K562 (cell line): Measurements from ENCODE around the gene UBE3D. TPM values are rescaled to one million over a fixed set of nuclear protein-coding genes. Genes with fewer than 3 reads are reported as not detected.

ENCODE experiments used
- ATAC-seq: fragments of 200-7000 bp; cut with Tn5 transposase; 3 replicates; pipeline ENCODE4 v1.9.1; 2020; ENCODE audit warnings: moderate library complexity
- BruUV-seq: library from RNA; stranded (reverse); fragments of 400-500 nt; replicated peaks from 2 replicates; lab custom pipeline; 2021; lab: Mats Ljungman, UMichigan
- CTCF ChIA-PET: fragments of 300-600 bp; formaldehyde crosslinking; extraction: SDS; loops from one replicate; lab custom pipeline; 2021; ENCODE audit warnings: low intra/inter-chr PET ratio; lab: Yijun Ruan, JAX
- POLR2A ChIA-PET: fragments of 300-600, 350-650 bp; sonication (Branson Sonifier 250); formaldehyde crosslinking; extraction: SDS; loops from one replicate; lab custom pipeline; 2021; ENCODE audit warnings: antibody characterized with exemption, inconsistent platforms; lab: Yijun Ruan, JAX
- DNase-seq, 4 experiments: peaks; one replicate each; pipeline versions ENCODE4 v3.0.0 to v3.0.0-alpha.2; 2011 to 2018; ENCODE audit warnings: low spot score in 3 of 4, mixed read lengths in 3 of 4; ENCODE audit errors: extremely low read depth in 1 of 4
- FAIRE-seq: peaks from 2 replicates; lab custom pipeline; 2011; peaks lifted over from hg19 to GRCh38; lab: Jason Lieb, UNC
- H2AFZ ChIP-seq: 2 replicates; pipeline ENCODE4 v1.6.0; 2011; ENCODE audit warnings: low read depth, low read length, control low read depth, inconsistent platforms
- H3K27ac ChIP-seq: fragments of 200-600 bp; 3 replicates; pipeline ENCODE4 v1.8.0; 2011; ENCODE audit warnings: low read depth, mild to moderate bottlenecking, control low read depth, inconsistent platforms, low read length, moderate library complexity, mixed read lengths; ENCODE audit errors: extremely low read depth
- H3K27me3 ChIP-seq, 2 experiments: fragments of 300-600 bp in 1 of 2; 2 replicates in 1 of 2; 3 replicates in 1 of 2; pipeline versions ENCODE4 v1.6.0 to v1.8.0; 2011; ENCODE audit warnings: inconsistent platforms in 2 of 2, low read length in 2 of 2, mild to moderate bottlenecking in 1 of 2, mixed read lengths in 1 of 2, moderate library complexity in 1 of 2; ENCODE audit not compliant: control insufficient read depth in 2 of 2, insufficient read depth in 2 of 2
- H3K36me3 ChIP-seq: fragments of 300-600 bp; 3 replicates; pipeline ENCODE4 v1.8.0; 2011; ENCODE audit warnings: mild to moderate bottlenecking, low read length, inconsistent platforms; ENCODE audit not compliant: control insufficient read depth, insufficient read depth
- H3K4me1 ChIP-seq, 2 experiments: fragments of 200-600 bp in 1 of 2; replicated peaks in 1 of 2; 2 replicates in 1 of 2; 3 replicates in 1 of 2; pipeline versions ENCODE4 v1.5.1 to v1.8.0; 2011; ENCODE audit warnings: inconsistent platforms in 2 of 2, low read length in 2 of 2, mild to moderate bottlenecking in 1 of 2, mixed read lengths in 1 of 2, moderate library complexity in 1 of 2; ENCODE audit not compliant: control insufficient read depth in 2 of 2, insufficient read depth in 2 of 2
- H3K4me2 ChIP-seq: 2 replicates; pipeline ENCODE4 v1.6.1; 2011; ENCODE audit warnings: low read length, control low read depth, inconsistent platforms, mixed read lengths; ENCODE audit not compliant: insufficient read depth
- H3K4me3 ChIP-seq: fragments of 200-600 bp; sonication (generic), shearing (Covaris generic); 2 replicates; pipeline ENCODE4 v1.5.1; 2016; ENCODE audit warnings: control low read depth, inconsistent platforms
- H3K79me2 ChIP-seq: fragments of 200-600 bp; 3 replicates; pipeline ENCODE4 v1.8.0; 2011; ENCODE audit warnings: low read length, inconsistent platforms; ENCODE audit not compliant: control insufficient read depth, insufficient read depth
- H3K9ac ChIP-seq, 2 experiments: 2 replicates each; pipeline versions ENCODE4 v1.6.0 to v1.6.1; 2011; ENCODE audit warnings: low read depth in 2 of 2, low read length in 2 of 2, control low read depth in 1 of 2, inconsistent platforms in 1 of 2, mild to moderate bottlenecking in 1 of 2, mixed read lengths in 1 of 2; ENCODE audit not compliant: insufficient read depth in 1 of 2
- H3K9me1 ChIP-seq: one replicate; pipeline ENCODE4 v1.6.0; 2011; ENCODE audit warnings: inconsistent platforms, mild to moderate bottlenecking, low read length, moderate library complexity; ENCODE audit not compliant: control insufficient read depth, insufficient read depth
- H3K9me3 ChIP-seq: replicated peaks from 2 replicates; pipeline ENCODE4 v1.5.1; 2011; ENCODE audit warnings: low read depth, low read length, inconsistent platforms; ENCODE audit not compliant: control insufficient read depth, insufficient read depth
- H4K20me1 ChIP-seq: replicated peaks from 2 replicates; pipeline ENCODE4 v1.6.1; 2011; ENCODE audit warnings: low read length, inconsistent platforms, mixed read lengths; ENCODE audit not compliant: control insufficient read depth, insufficient read depth
- CCAR2 ChIP-seq: fragments of 200-400 bp; formaldehyde crosslinking; IDR thresholded peaks from 2 replicates; pipeline ENCODE4 v1.6.1; 2017; ENCODE audit warnings: mild to moderate bottlenecking, low read depth, low read length
- CREB5 ChIP-seq: fragments of 250-450 bp; sonication (Bioruptor Pico); IDR thresholded peaks from 2 replicates; pipeline ENCODE4 v1.5.0; 2020; ENCODE audit warnings: mild to moderate bottlenecking
- ELF2 ChIP-seq: fragments of 250-450 bp; sonication (Bioruptor Pico); IDR thresholded peaks from 2 replicates; pipeline ENCODE4 v1.5.0; 2021; ENCODE audit warnings: mild to moderate bottlenecking
- FOXM1 ChIP-seq, 2 experiments: fragments of 450-650 bp in 1 of 2; sonication (generic) in 1 of 2; formaldehyde crosslinking in 1 of 2; IDR thresholded peaks; 2 replicates each; pipeline versions ENCODE4 v1.6.1 to v1.9.0; 2017 to 2022; ENCODE audit warnings: low read depth in 2 of 2, mild to moderate bottlenecking in 2 of 2, missing genetic modification reagents in 1 of 2, moderate library complexity in 1 of 2
- GABPB1 ChIP-seq: sonication (generic); formaldehyde crosslinking; IDR thresholded peaks from 2 replicates; pipeline ENCODE4 v1.8.0; 2022; ENCODE audit warnings: mild to moderate bottlenecking, missing genetic modification reagents
- HMG20A ChIP-seq: fragments of 450-650 bp; formaldehyde crosslinking; conservative IDR thresholded peaks from 2 replicates; pipeline ENCODE4 v1.4.0; 2020; ENCODE audit warnings: mild to moderate bottlenecking, mixed read lengths
- HNRNPUL1 ChIP-seq: fragments of 200-400 bp; formaldehyde crosslinking; IDR thresholded peaks from 2 replicates; pipeline ENCODE4 v1.6.1; 2017; ENCODE audit warnings: low read length
- MTA3 ChIP-seq: fragments of 450-650 bp; formaldehyde crosslinking; IDR thresholded peaks from 2 replicates; pipeline ENCODE4 v1.6.1; 2017; ENCODE audit warnings: mild to moderate bottlenecking, borderline replicate concordance
- NR2C2 ChIP-seq, 2 experiments: fragments of 200-800 bp in 1 of 2; sonication (Bioruptor generic) in 1 of 2; sonication (generic) in 1 of 2; formaldehyde crosslinking in 1 of 2; IDR thresholded peaks; 2 replicates each; pipeline versions ENCODE4 v1.6.1 to v1.8.0; 2016 to 2022; ENCODE audit warnings: mild to moderate bottlenecking in 1 of 2, missing compliant biosample characterization in 1 of 2, missing genetic modification characterization in 1 of 2, missing genetic modification reagents in 1 of 2
- RBM14 ChIP-seq: fragments of 200-400 bp; formaldehyde crosslinking; IDR thresholded peaks from 2 replicates; pipeline ENCODE4 v1.6.1; 2018; ENCODE audit warnings: low read depth, mild to moderate bottlenecking, low read length, moderate library complexity, borderline replicate concordance; ENCODE audit not compliant: insufficient read depth
- RUNX1 ChIP-seq: sonication (generic); IDR thresholded peaks from 2 replicates; pipeline ENCODE4 v1.6.1; 2016; ENCODE audit warnings: antibody characterized with exemption, low read depth
- TBL1XR1 ChIP-seq, 2 experiments: IDR thresholded peaks; 2 replicates each; pipeline ENCODE4 v1.6.1; 2012; ENCODE audit warnings: improper control_type of control experiment in 2 of 2, low read length in 2 of 2, mild to moderate bottlenecking in 1 of 2
- WGBS: fragments of 100-300 bp; shearing (Covaris generic); methylation state at CpG from one replicate; pipeline ENCODE4 v1.1.6; 2016; ENCODE audit warnings: low coverage, mixed read lengths; ENCODE audit not compliant: insufficient coverage; ENCODE audit errors: missing lambda C conversion rate; 5-methylcytosine and 5-hydroxymethylcytosine counted together
- in situ Hi-C: fragments of 300-500 bp; cut with MboI; formaldehyde crosslinking; loops from 4 replicates; pipeline ENCODE4 v1.15.0; 2018; ENCODE audit warnings: inconsistent platforms, mixed read lengths
- intact Hi-C: fragments of 100-400 bp; cut with micrococcal nuclease; formaldehyde crosslinking; loops from 2 replicates; pipeline ENCODE4 v1.14.2; 2022
- polyA plus RNA-seq, 8 experiments: library from polyadenylated mRNA; depleted of rRNA in 4 of 8; stranded (reverse) in 5 of 8; unstranded in 3 of 8; fragments of >200 nt; fragmentation: Nextera tagmentation in 2 of 8; fragmentation: Illumina TruSeq in 1 of 8; extraction: Ambion mirVana in 2 of 8; extraction: Trizol in 1 of 8; gene quantifications; 2 replicates each; pipeline versions ENCODE4 v1.2.1 to v1.2.3, GENCODE V29; 2011 to 2014; ENCODE audit warnings: inconsistent platforms in 1 of 8, missing spikeins in 1 of 8
- total RNA-seq, 7 experiments: library from RNA; depleted of rRNA in 6 of 7; stranded (reverse); fragments of >200 nt in 6 of 7; fragmentation: Illumina TruSeq in 2 of 7; extraction: Trizol in 2 of 7; gene quantifications; 2 replicates each; pipeline versions ENCODE4 v1.2.1 to v1.2.3, GENCODE V29; 2011 to 2021; ENCODE audit warnings: low replicate concordance in 1 of 7

Gene UBE3D
- total and polyA plus RNA-seq, 9 of the 15 experiments (the other 6 are each of a cell fraction or from before 2014, with no cell fraction given) = 9.4 to 17.6 (median 11.9) TPM

DNA sequence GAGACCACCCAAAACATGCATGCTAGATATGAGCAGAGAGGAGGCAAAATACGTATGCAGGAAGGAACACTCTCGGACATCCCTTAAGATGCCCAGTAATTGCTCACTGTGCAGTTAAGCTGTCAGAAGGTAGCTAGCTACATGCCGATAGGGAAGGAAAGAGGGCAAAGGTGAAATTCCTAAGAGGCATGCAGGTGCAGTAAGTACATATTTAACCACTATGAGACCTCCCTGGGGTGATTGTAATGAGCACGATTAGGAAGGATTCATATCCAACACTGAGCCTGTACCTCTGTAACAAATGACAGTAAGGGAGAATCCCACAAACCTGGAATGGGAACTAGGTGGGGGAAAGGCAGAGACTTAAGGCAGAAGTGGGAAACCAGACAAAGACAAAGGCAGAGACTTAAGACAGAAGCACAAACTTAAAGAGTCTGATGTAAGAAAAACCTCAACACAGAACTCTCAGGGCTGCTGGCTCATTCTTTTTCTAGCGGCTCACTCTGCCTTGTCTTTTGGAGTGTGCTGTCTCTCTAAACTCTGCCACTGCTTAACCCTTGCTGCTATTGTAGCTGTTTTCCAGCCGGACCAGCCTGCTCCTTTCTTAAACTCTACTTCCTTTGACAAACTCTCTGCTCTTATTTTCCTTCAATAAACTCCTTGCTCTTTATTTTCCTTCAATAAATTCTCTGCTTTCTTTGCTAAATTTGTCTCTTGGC lies 148.1 kb downstream of the UBE3D start:
- BruUV-seq = no TSS peak
- Histone ChIP-seq H3K27me3 (no peaks in the 10 kb centered on the region), H3K27ac (no peak overlapping the region), H3K4me2 (no peak overlapping the region), H3K79me2 (no peaks in the 10 kb centered on the region), H3K36me3 (peaks cover 2% of the 10 kb centered on the region; the same call in 1 of the 3 replicates), H3K9ac (no peak overlapping the region), H3K4me3 (no peak overlapping the region), H3K9me1 (no peaks in the 10 kb centered on the region), H3K4me1 (no peaks in the 10 kb centered on the region; a peak in 2 of 5 replicates), H3K9me3 (peaks cover 3% of the 10 kb centered on the region; the same call in 1 of the 2 replicates), H2AFZ (no peak overlapping the region), H4K20me1 (no peaks in the 10 kb centered on the region)
- POLR2A ChIA-PET = interaction anchor here (1.3 kb wide), 1 partner anchor 8 kb away, joined by 3 read pairs; no protein-coding TSS in a partner anchor
- intact Hi-C loops (no loop called here), in situ Hi-C loops (no loop called here)
- CTCF ChIA-PET = no interaction called here
- DNase-seq = no peak
- TF ChIP-seq GABPB1 (no peak), HNRNPUL1 (no peak), NR2C2 (CRISPR knock-in tag; IDR thresholded peaks at IDR 0.05) (no peak), NR2C2 (tag; IDR thresholded peaks at IDR 0.05) (no peak), CCAR2 (no peak), RBM14 (no peak), MTA3 (no peak), CREB5 (CRISPR knock-in tag) (no peak), TBL1XR1 (IDR thresholded peaks at IDR 0.05; ENCODE audit: low read length in 2 of 2) (no peak), HMG20A (CRISPR knock-in tag) (no peak), RUNX1 (no peak), ELF2 (CRISPR knock-in tag) (no peak), FOXM1 (IDR thresholded peaks at IDR 0.05; ENCODE audit: low read depth) (no peak), FOXM1 (CRISPR knock-in tag; IDR thresholded peaks at IDR 0.05; ENCODE audit: low read depth) (no peak)
- 61% methylated on average over 6 of the region's 6 CpGs for WGBS
- no peak for FAIRE-seq
- ATAC-seq = no peak; the same call in 2 of the 3 replicates
